ENCODE results near the gene TANGO2.

DNA sequence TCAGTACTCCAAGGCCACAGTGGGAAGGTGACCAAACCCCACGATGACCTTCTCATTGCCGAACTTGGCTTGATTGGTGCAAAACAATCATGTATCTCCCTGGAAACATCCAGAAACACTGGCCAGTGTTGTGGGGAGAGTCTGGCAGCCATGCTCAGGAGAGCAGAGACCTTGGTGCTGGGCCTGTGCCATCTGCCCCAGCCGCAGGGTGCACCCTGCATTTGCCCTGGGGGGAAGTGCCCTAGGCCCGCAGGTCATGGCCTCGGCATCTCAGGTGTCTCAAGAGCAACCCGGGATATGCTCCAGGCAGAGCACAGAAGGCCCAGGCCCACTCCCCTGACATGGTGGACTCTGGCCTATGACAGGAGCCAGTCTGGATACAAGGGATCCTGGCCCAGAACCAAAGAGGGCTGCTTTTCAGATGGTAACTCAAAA, 28.0 kb upstream of the TANGO2 start:
- TF ChIP-seq CTCF (IDR thresholded peaks at IDR 0.05) (no peak), POLR2A (IDR thresholded peaks at IDR 0.05) (no peak)
